HUES48 (cell line): ENCODE data around the gene STPG1.

ENCODE experiments used
- H3K27ac ChIP-seq: one replicate; pipeline ENCODE4 v1.7.0; 2013; ENCODE audit warnings: low read depth, low read length, inconsistent platforms
- H3K27me3 ChIP-seq: 2 replicates; pipeline ENCODE4 v1.6.1; 2013; ENCODE audit warnings: mild to moderate bottlenecking, low read length; ENCODE audit not compliant: control insufficient read depth, insufficient read depth
- H3K36me3 ChIP-seq: 2 replicates; pipeline ENCODE4 v1.6.1; 2013; ENCODE audit warnings: low read length; ENCODE audit not compliant: control insufficient read depth, insufficient read depth
- H3K4me1 ChIP-seq: 2 replicates; pipeline ENCODE4 v1.6.1; 2013; ENCODE audit warnings: mild to moderate bottlenecking, low read length; ENCODE audit not compliant: control insufficient read depth, insufficient read depth
- H3K4me3 ChIP-seq: 2 replicates; pipeline ENCODE4 v1.5.1; 2013; ENCODE audit warnings: mild to moderate bottlenecking, low read depth, low read length
- H3K9ac ChIP-seq: 2 replicates; pipeline ENCODE4 v1.6.1; 2013; ENCODE audit warnings: mild to moderate bottlenecking, low read depth, low read length, moderate library complexity
- H3K9me3 ChIP-seq: 2 replicates; pipeline ENCODE4 v1.6.1; 2013; ENCODE audit warnings: low read length; ENCODE audit not compliant: control insufficient read depth, insufficient read depth

STPG1 gene

GRCh38 chr1:24392982-24393650 lies 20.5 kb downstream of the STPG1 start:
- Histone ChIP-seq H3K4me1 (peaks cover 24% of the 10 kb centered on the region), H3K4me3 (no peak overlapping the region), H3K27me3 (no peaks in the 10 kb centered on the region), H3K27ac (no peak overlapping the region), H3K9ac (no peak overlapping the region), H3K9me3 (no peaks in the 10 kb centered on the region), H3K36me3 (no peaks in the 10 kb centered on the region)

DNA sequence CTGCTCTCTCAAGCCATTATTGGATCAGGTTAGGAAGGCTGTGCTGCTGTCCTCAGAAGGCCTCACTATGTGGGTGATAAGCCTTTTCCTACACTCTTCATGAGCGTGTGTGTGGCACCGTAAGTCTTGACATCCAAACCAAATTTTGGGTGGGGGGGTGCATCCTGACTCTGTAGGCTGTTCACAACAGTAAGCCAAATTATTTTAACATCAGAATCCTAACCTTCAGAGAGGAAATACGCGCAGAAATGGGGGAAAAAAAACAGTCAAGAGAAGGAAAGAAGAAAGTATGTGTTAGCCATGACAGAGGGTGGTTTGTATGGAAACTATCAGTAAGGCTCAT lies 21.0 kb downstream of the STPG1 start:
- no peaks in the 10 kb centered on the region for H3K27me3 ChIP-seq
- no peak overlapping the region for H3K9ac ChIP-seq
- H3K9me3 ChIP-seq, result no peaks in the 10 kb centered on the region
- no peak overlapping the region for H3K4me3 ChIP-seq
- H3K4me1 ChIP-seq, result peaks cover 24% of the 10 kb centered on the region
- no peaks in the 10 kb centered on the region for H3K36me3 ChIP-seq
- H3K27ac ChIP-seq, result peak overlapping the region; percentile 36

GRCh38 chr1:24391882-24392603 lies 21.5 kb downstream of the STPG1 start:
- peak overlapping the region; percentile 36 for H3K27ac ChIP-seq
- H3K4me3 ChIP-seq, result no peak overlapping the region

GRCh38 chr1:24390924-24391782 lies 22.4 kb downstream of the STPG1 start:
- no peak overlapping the region for H3K9ac ChIP-seq
- no peaks in the 10 kb centered on the region for H3K36me3 ChIP-seq
- H3K27ac ChIP-seq, result no peak overlapping the region
- no peaks in the 10 kb centered on the region for H3K9me3 ChIP-seq
- H3K27me3 ChIP-seq, result no peaks in the 10 kb centered on the region
- H3K4me1 ChIP-seq, result peaks cover 24% of the 10 kb centered on the region
- H3K4me3 ChIP-seq, result no peak overlapping the region

More at GRCh38 chr1:24391882-24392603, 21.5 kb downstream of the STPG1 start:
- Histone ChIP-seq H3K36me3 (no peaks in the 10 kb centered on the region), H3K27me3 (no peaks in the 10 kb centered on the region), H3K4me1 (peaks cover 24% of the 10 kb centered on the region), H3K9me3 (no peaks in the 10 kb centered on the region), H3K9ac (no peak overlapping the region)

GRCh38 chr1:24389231-24389678 lies 24.3 kb downstream of the STPG1 start:
- H3K36me3 ChIP-seq, result no peaks in the 10 kb centered on the region
- H3K4me1 ChIP-seq, result peaks cover 23% of the 10 kb centered on the region
- no peak overlapping the region for H3K9ac ChIP-seq
- no peaks in the 10 kb centered on the region for H3K9me3 ChIP-seq
- no peak overlapping the region for H3K4me3 ChIP-seq
- no peak overlapping the region for H3K27ac ChIP-seq
- H3K27me3 ChIP-seq, result no peaks in the 10 kb centered on the region

DNA sequence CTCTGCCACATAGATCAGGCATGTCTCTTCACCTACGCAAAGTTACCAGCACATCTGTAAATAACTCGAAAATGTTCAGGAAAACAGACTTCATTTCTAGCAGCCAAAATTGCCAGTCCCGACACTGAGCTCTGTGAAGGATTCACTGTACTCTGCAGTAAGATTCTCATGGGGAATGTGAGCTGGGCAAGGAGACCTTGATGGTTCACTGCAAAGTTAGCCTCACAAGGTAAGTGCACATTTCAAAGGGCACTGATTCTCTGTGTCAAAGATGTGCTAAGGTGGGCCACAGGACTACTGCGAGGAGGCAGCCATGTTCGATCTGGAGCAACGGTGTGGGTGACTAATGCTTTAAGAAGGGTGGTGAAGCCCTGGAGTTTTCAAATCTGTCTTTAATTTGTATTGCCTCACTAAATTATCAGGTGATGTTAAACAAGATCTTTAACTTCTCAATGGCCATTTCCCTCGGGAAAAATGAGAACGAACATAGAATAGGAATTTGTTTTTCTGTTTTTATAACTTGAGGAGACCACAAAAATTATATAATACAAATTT lies 25.2 kb downstream of the STPG1 start:
- no peak overlapping the region for H3K27ac ChIP-seq

GRCh38 chr1:24387636-24388175 lies 25.9 kb downstream of the STPG1 start:
- no peaks in the 10 kb centered on the region for H3K27me3 ChIP-seq
- H3K27ac ChIP-seq, result no peak overlapping the region
- peaks cover 12% of the 10 kb centered on the region for H3K4me1 ChIP-seq
- no peak overlapping the region for H3K9ac ChIP-seq
- H3K9me3 ChIP-seq, result no peaks in the 10 kb centered on the region
- H3K36me3 ChIP-seq, result no peaks in the 10 kb centered on the region
- H3K4me3 ChIP-seq, result no peak overlapping the region

More for the DNA sequence above, 25.2 kb downstream of the STPG1 start:
- H3K36me3 ChIP-seq, result no peaks in the 10 kb centered on the region
- peaks cover 15% of the 10 kb centered on the region for H3K4me1 ChIP-seq
- H3K9me3 ChIP-seq, result no peaks in the 10 kb centered on the region
- no peak overlapping the region for H3K9ac ChIP-seq
- no peaks in the 10 kb centered on the region for H3K27me3 ChIP-seq
- no peak overlapping the region for H3K4me3 ChIP-seq

GRCh38 chr1:24386931-24387330 lies 26.7 kb downstream of the STPG1 start:
- Histone ChIP-seq H3K27ac (no peak overlapping the region), H3K4me3 (no peak overlapping the region), H3K36me3 (no peaks in the 10 kb centered on the region), H3K27me3 (no peaks in the 10 kb centered on the region), H3K9ac (no peak overlapping the region), H3K9me3 (no peaks in the 10 kb centered on the region), H3K4me1 (peaks cover 6% of the 10 kb centered on the region; the same call in 1 of the 2 replicates)

DNA sequence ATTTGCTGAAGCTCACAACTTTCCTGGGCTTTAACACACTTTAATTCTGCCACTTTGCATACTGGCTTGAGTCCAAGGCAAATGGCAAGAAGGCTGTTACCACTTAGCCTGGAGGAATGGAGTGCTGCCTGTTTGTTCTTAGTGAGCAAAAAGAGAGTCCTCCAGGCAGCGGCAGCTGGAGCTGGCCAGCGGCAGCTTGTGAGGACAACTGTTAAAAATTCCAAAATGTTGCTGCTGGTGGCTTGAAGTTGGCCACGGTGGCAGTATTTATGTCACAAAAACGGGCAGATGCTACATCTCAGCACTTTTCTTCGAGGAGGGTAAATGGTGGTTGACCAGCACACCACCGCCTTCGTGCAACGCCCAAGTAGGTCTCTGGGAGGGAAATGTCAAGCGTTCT lies 27.3 kb downstream of the STPG1 start:
- Histone ChIP-seq H3K4me3 (no peak overlapping the region), H3K9ac (no peak overlapping the region), H3K4me1 (no peaks in the 10 kb centered on the region)

GRCh38 chr1:24385160-24385940 lies 28.2 kb downstream of the STPG1 start:
- H3K9ac ChIP-seq, result no peak overlapping the region
- H3K9me3 ChIP-seq, result no peaks in the 10 kb centered on the region
- no peak overlapping the region for H3K4me3 ChIP-seq
- no peaks in the 10 kb centered on the region for H3K4me1 ChIP-seq
- no peak overlapping the region for H3K27ac ChIP-seq
- no peaks in the 10 kb centered on the region for H3K27me3 ChIP-seq
- H3K36me3 ChIP-seq, result no peaks in the 10 kb centered on the region

More for the DNA sequence above, 27.3 kb downstream of the STPG1 start:
- no peaks in the 10 kb centered on the region for H3K36me3 ChIP-seq
- no peaks in the 10 kb centered on the region for H3K9me3 ChIP-seq
- no peaks in the 10 kb centered on the region for H3K27me3 ChIP-seq
- no peak overlapping the region for H3K27ac ChIP-seq
